Measurements from ENCODE around the gene NME2. TPM values are rescaled to one million over a fixed set of nuclear protein-coding genes. Genes with fewer than 3 reads are reported as not detected.

NME2 gene
- polyA plus RNA-seq, 1 donor from 2014 or later: 127 TPM

DNA sequence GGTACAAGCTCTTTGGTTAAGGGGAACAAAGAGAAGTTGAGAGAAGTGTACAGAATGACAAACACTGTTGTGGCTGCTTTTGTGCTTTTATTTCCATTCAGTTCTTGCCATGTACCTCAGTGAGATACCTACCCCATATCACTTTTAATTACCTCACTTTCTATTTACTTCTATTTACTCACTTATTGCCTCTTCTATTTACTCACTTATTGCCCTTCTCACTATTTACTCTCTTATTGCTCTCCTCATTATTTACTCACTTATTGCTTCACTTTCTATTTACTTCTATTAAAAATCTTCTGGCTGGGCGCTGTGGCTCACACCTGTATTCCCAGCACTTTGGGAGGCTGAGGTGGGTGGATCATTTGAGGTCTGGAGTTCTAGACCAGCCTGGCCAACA lies 51.7 kb downstream of the NME2 start:
- Histone ChIP-seq H3K4me3 (ENCODE audit: low read length) (no peak overlapping the region), H2AFZ (ENCODE audit: low read depth, low read length) (no peak overlapping the region), H3K9me2 (ENCODE audit: insufficient read depth, low read length) (no peaks in the 10 kb centered on the region), H3K9me3 (ENCODE audit: low read length) (no peaks in the 10 kb centered on the region), H3K27me3 (ENCODE audit: insufficient read depth, low read depth, low read length) (no peaks in the 10 kb centered on the region), H3F3A (ENCODE audit: insufficient read depth, low read length, poor library complexity, severe bottlenecking) (no peaks in the 10 kb centered on the region), H3K4me2 (ENCODE audit: low read length) (no peak overlapping the region), H3K27ac (ENCODE audit: low read length) (no peak overlapping the region), H3K9ac (ENCODE audit: low read length) (no peak overlapping the region), H4K20me1 (ENCODE audit: insufficient read depth) (no peaks in the 10 kb centered on the region), H3K79me2 (replicated peaks; ENCODE audit: insufficient read depth, low read length) (no peaks in the 10 kb centered on the region), H3K36me3 (ENCODE audit: insufficient read depth, low read length) (peaks cover 17% of the 10 kb centered on the region)
- TF ChIP-seq, protein P1, sequence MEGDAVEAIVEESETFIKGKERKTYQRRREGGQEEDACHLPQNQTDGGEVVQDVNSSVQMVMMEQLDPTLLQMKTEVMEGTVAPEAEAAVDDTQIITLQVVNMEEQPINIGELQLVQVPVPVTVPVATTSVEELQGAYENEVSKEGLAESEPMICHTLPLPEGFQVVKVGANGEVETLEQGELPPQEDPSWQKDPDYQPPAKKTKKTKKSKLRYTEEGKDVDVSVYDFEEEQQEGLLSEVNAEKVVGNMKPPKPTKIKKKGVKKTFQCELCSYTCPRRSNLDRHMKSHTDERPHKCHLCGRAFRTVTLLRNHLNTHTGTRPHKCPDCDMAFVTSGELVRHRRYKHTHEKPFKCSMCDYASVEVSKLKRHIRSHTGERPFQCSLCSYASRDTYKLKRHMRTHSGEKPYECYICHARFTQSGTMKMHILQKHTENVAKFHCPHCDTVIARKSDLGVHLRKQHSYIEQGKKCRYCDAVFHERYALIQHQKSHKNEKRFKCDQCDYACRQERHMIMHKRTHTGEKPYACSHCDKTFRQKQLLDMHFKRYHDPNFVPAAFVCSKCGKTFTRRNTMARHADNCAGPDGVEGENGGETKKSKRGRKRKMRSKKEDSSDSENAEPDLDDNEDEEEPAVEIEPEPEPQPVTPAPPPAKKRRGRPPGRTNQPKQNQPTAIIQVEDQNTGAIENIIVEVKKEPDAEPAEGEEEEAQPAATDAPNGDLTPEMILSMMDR (IDR thresholded peaks at IDR 0.05; ENCODE audit: poor library complexity, severe bottlenecking): no peak
- TF ChIP-seq, protein P2, sequence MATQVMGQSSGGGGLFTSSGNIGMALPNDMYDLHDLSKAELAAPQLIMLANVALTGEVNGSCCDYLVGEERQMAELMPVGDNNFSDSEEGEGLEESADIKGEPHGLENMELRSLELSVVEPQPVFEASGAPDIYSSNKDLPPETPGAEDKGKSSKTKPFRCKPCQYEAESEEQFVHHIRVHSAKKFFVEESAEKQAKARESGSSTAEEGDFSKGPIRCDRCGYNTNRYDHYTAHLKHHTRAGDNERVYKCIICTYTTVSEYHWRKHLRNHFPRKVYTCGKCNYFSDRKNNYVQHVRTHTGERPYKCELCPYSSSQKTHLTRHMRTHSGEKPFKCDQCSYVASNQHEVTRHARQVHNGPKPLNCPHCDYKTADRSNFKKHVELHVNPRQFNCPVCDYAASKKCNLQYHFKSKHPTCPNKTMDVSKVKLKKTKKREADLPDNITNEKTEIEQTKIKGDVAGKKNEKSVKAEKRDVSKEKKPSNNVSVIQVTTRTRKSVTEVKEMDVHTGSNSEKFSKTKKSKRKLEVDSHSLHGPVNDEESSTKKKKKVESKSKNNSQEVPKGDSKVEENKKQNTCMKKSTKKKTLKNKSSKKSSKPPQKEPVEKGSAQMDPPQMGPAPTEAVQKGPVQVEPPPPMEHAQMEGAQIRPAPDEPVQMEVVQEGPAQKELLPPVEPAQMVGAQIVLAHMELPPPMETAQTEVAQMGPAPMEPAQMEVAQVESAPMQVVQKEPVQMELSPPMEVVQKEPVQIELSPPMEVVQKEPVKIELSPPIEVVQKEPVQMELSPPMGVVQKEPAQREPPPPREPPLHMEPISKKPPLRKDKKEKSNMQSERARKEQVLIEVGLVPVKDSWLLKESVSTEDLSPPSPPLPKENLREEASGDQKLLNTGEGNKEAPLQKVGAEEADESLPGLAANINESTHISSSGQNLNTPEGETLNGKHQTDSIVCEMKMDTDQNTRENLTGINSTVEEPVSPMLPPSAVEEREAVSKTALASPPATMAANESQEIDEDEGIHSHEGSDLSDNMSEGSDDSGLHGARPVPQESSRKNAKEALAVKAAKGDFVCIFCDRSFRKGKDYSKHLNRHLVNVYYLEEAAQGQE (IDR thresholded peaks at IDR 0.05; ENCODE audit: borderline replicate concordance): no peak
- no peak for TF ChIP-seq POLR2AphosphoS5 (IDR thresholded peaks at IDR 0.05)
- no peak for TF ChIP-seq EP300 (conservative IDR thresholded peaks at IDR 0.05; ENCODE audit: poor library complexity, severe bottlenecking)
- no peak for TF ChIP-seq SMC3 (conservative IDR thresholded peaks at IDR 0.05; ENCODE audit: poor library complexity)
- no peak for TF ChIP-seq TAF1 (IDR thresholded peaks at IDR 0.05; ENCODE audit: low read depth)
- TF ChIP-seq RAD21 (conservative IDR thresholded peaks at IDR 0.05): no peak
- TF ChIP-seq EZH2 (IDR thresholded peaks at IDR 0.05; ENCODE audit: borderline replicate concordance, insufficient read depth, low read length, poor library complexity, severe bottlenecking): no peak
- no peak for TF ChIP-seq MXI1 (conservative IDR thresholded peaks at IDR 0.05; ENCODE audit: poor library complexity, severe bottlenecking)

- no peaks in the 10 kb centered on the region for H3F3A ChIP-seq (ENCODE audit: insufficient read depth, low read length, poor library complexity, severe bottlenecking)
- H3K4me2 ChIP-seq (ENCODE audit: low read length): no peak overlapping the region
- peaks cover 17% of the 10 kb centered on the region for H3K36me3 ChIP-seq (ENCODE audit: insufficient read depth, low read length)
- H4K20me1 ChIP-seq (ENCODE audit: insufficient read depth): no peaks in the 10 kb centered on the region
- no peaks in the 10 kb centered on the region for H3K9me3 ChIP-seq (ENCODE audit: low read length)
- no peak for TF ChIP-seq EP300 (conservative IDR thresholded peaks at IDR 0.05; ENCODE audit: poor library complexity, severe bottlenecking)
- TF ChIP-seq SMC3 (conservative IDR thresholded peaks at IDR 0.05; ENCODE audit: poor library complexity): no peak
- no peak for TF ChIP-seq POLR2AphosphoS5 (IDR thresholded peaks at IDR 0.05)
- TF ChIP-seq MXI1 (conservative IDR thresholded peaks at IDR 0.05; ENCODE audit: poor library complexity, severe bottlenecking): no peak
- no peak for TF ChIP-seq RAD21 (conservative IDR thresholded peaks at IDR 0.05)
- no peak for TF ChIP-seq EZH2 (IDR thresholded peaks at IDR 0.05; ENCODE audit: borderline replicate concordance, insufficient read depth, low read length, poor library complexity, severe bottlenecking)
- TF ChIP-seq, protein P2 (IDR thresholded peaks at IDR 0.05; ENCODE audit: borderline replicate concordance): no peak
- TF ChIP-seq TAF1 (IDR thresholded peaks at IDR 0.05; ENCODE audit: low read depth): no peak
- TF ChIP-seq, protein P1 (IDR thresholded peaks at IDR 0.05; ENCODE audit: poor library complexity, severe bottlenecking): no peak
- no peaks in the 10 kb centered on the region for H3K79me2 ChIP-seq (replicated peaks; ENCODE audit: insufficient read depth, low read length)
- H3K4me3 ChIP-seq (ENCODE audit: low read length): no peak overlapping the region
- no peak overlapping the region for H3K9ac ChIP-seq (ENCODE audit: low read length)
- no peak overlapping the region for H3K27ac ChIP-seq (ENCODE audit: low read length)
- no peak overlapping the region for H2AFZ ChIP-seq (ENCODE audit: low read depth, low read length)
- H3K9me2 ChIP-seq (ENCODE audit: insufficient read depth, low read length): no peaks in the 10 kb centered on the region
- no peaks in the 10 kb centered on the region for H3K27me3 ChIP-seq (ENCODE audit: insufficient read depth, low read depth, low read length)
Observed at GRCh38 chr17:51221322-51221721, 55.1 kb downstream of the NME2 start.

Measured in neural cell (in vitro differentiated cells).